K562 (cell line): ENCODE measurements around the gene AGAP1. TPM values are rescaled to one million over a fixed set of nuclear protein-coding genes. Genes with fewer than 3 reads are reported as not detected.

Experiments
- ATAC-seq: fragments of 200-7000 bp; cut with Tn5 transposase; 3 replicates; pipeline ENCODE4 v1.9.1; 2020; ENCODE audit warnings: moderate library complexity
- BruUV-seq: library from RNA; stranded (reverse); fragments of 400-500 nt; replicated peaks from 2 replicates; lab custom pipeline; 2021; lab: Mats Ljungman, UMichigan
- CTCF ChIA-PET: fragments of 300-600 bp; formaldehyde crosslinking; extraction: SDS; loops from one replicate; lab custom pipeline; 2021; ENCODE audit warnings: low intra/inter-chr PET ratio; lab: Yijun Ruan, JAX
- POLR2A ChIA-PET: fragments of 300-600, 350-650 bp; sonication (Branson Sonifier 250); formaldehyde crosslinking; extraction: SDS; loops from one replicate; lab custom pipeline; 2021; ENCODE audit warnings: antibody characterized with exemption, inconsistent platforms; lab: Yijun Ruan, JAX
- DNase-seq, 4 experiments: peaks; one replicate each; pipeline versions ENCODE4 v3.0.0 to v3.0.0-alpha.2; 2011 to 2018; ENCODE audit warnings: low spot score in 3 of 4, mixed read lengths in 3 of 4; ENCODE audit errors: extremely low read depth in 1 of 4
- FAIRE-seq: peaks from 2 replicates; lab custom pipeline; 2011; peaks lifted over from hg19 to GRCh38; lab: Jason Lieb, UNC
- H2AFZ ChIP-seq: 2 replicates; pipeline ENCODE4 v1.6.0; 2011; ENCODE audit warnings: low read depth, low read length, control low read depth, inconsistent platforms
- H3K27ac ChIP-seq: fragments of 200-600 bp; 3 replicates; pipeline ENCODE4 v1.8.0; 2011; ENCODE audit warnings: low read depth, mild to moderate bottlenecking, control low read depth, inconsistent platforms, low read length, moderate library complexity, mixed read lengths; ENCODE audit errors: extremely low read depth
- H3K27me3 ChIP-seq, 2 experiments: fragments of 300-600 bp in 1 of 2; 2 replicates in 1 of 2; 3 replicates in 1 of 2; pipeline versions ENCODE4 v1.6.0 to v1.8.0; 2011; ENCODE audit warnings: inconsistent platforms in 2 of 2, low read length in 2 of 2, mild to moderate bottlenecking in 1 of 2, mixed read lengths in 1 of 2, moderate library complexity in 1 of 2; ENCODE audit not compliant: control insufficient read depth in 2 of 2, insufficient read depth in 2 of 2
- H3K36me3 ChIP-seq: fragments of 300-600 bp; 3 replicates; pipeline ENCODE4 v1.8.0; 2011; ENCODE audit warnings: mild to moderate bottlenecking, low read length, inconsistent platforms; ENCODE audit not compliant: control insufficient read depth, insufficient read depth
- H3K4me1 ChIP-seq, 2 experiments: fragments of 200-600 bp in 1 of 2; replicated peaks in 1 of 2; 2 replicates in 1 of 2; 3 replicates in 1 of 2; pipeline versions ENCODE4 v1.5.1 to v1.8.0; 2011; ENCODE audit warnings: inconsistent platforms in 2 of 2, low read length in 2 of 2, mild to moderate bottlenecking in 1 of 2, mixed read lengths in 1 of 2, moderate library complexity in 1 of 2; ENCODE audit not compliant: control insufficient read depth in 2 of 2, insufficient read depth in 2 of 2
- H3K4me2 ChIP-seq: 2 replicates; pipeline ENCODE4 v1.6.1; 2011; ENCODE audit warnings: low read length, control low read depth, inconsistent platforms, mixed read lengths; ENCODE audit not compliant: insufficient read depth
- H3K4me3 ChIP-seq: fragments of 200-600 bp; sonication (generic), shearing (Covaris generic); 2 replicates; pipeline ENCODE4 v1.5.1; 2016; ENCODE audit warnings: control low read depth, inconsistent platforms
- H3K79me2 ChIP-seq: fragments of 200-600 bp; 3 replicates; pipeline ENCODE4 v1.8.0; 2011; ENCODE audit warnings: low read length, inconsistent platforms; ENCODE audit not compliant: control insufficient read depth, insufficient read depth
- H3K9ac ChIP-seq, 2 experiments: 2 replicates each; pipeline versions ENCODE4 v1.6.0 to v1.6.1; 2011; ENCODE audit warnings: low read depth in 2 of 2, low read length in 2 of 2, control low read depth in 1 of 2, inconsistent platforms in 1 of 2, mild to moderate bottlenecking in 1 of 2, mixed read lengths in 1 of 2; ENCODE audit not compliant: insufficient read depth in 1 of 2
- H3K9me1 ChIP-seq: one replicate; pipeline ENCODE4 v1.6.0; 2011; ENCODE audit warnings: inconsistent platforms, mild to moderate bottlenecking, low read length, moderate library complexity; ENCODE audit not compliant: control insufficient read depth, insufficient read depth
- H3K9me3 ChIP-seq: replicated peaks from 2 replicates; pipeline ENCODE4 v1.5.1; 2011; ENCODE audit warnings: low read depth, low read length, inconsistent platforms; ENCODE audit not compliant: control insufficient read depth, insufficient read depth
- H4K20me1 ChIP-seq: replicated peaks from 2 replicates; pipeline ENCODE4 v1.6.1; 2011; ENCODE audit warnings: low read length, inconsistent platforms, mixed read lengths; ENCODE audit not compliant: control insufficient read depth, insufficient read depth
- ATF3 ChIP-seq, 2 experiments: fragments of 450-650 bp in 1 of 2; sonication (generic) in 1 of 2; formaldehyde crosslinking in 1 of 2; IDR thresholded peaks in 1 of 2; conservative IDR thresholded peaks in 1 of 2; 2 replicates each; pipeline versions ENCODE4 v1.6.1 to v1.8.1; 2016 to 2023; ENCODE audit warnings: mild to moderate bottlenecking in 2 of 2, moderate library complexity in 2 of 2, inconsistent platforms in 1 of 2, missing genetic modification reagents in 1 of 2
- CHCHD3 ChIP-seq: fragments of 250-450 bp; sonication (Bioruptor Pico); IDR thresholded peaks from 2 replicates; pipeline ENCODE4 v2.1.2; 2022; ENCODE audit warnings: mild to moderate bottlenecking
- HOXB6 ChIP-seq: fragments of 250-450 bp; sonication (Bioruptor Pico); IDR thresholded peaks from 2 replicates; pipeline ENCODE4 v1.5.1; 2022; ENCODE audit warnings: mild to moderate bottlenecking, borderline replicate concordance
- IRF2 ChIP-seq: sonication (generic); formaldehyde crosslinking; IDR thresholded peaks from 2 replicates; pipeline ENCODE4 v1.8.1; 2022; ENCODE audit warnings: mild to moderate bottlenecking, missing genetic modification reagents
- MEF2A ChIP-seq: IDR thresholded peaks from 2 replicates; pipeline ENCODE4 v1.6.1; 2011; ENCODE audit warnings: low read depth, mild to moderate bottlenecking, low read length, moderate library complexity; ENCODE audit not compliant: control insufficient read depth
- PREB ChIP-seq: sonication (generic); formaldehyde crosslinking; IDR thresholded peaks from 2 replicates; pipeline ENCODE4 v1.8.1; 2023; ENCODE audit warnings: mild to moderate bottlenecking, missing genetic modification reagents
- SNRNP70 ChIP-seq: fragments of 200-400 bp; formaldehyde crosslinking; optimal IDR thresholded peaks from 2 replicates; pipeline ENCODE3; 2017; ENCODE audit warnings: low read depth, low read length
- SRSF7 ChIP-seq: fragments of 200-400 bp; formaldehyde crosslinking; optimal IDR thresholded peaks from 2 replicates; pipeline ENCODE3; 2017; ENCODE audit warnings: mild to moderate bottlenecking, low read depth, low read length
- TFE3 ChIP-seq: fragments of 450-650 bp; formaldehyde crosslinking; IDR thresholded peaks from 2 replicates; pipeline ENCODE4 v1.4.0; 2020; ENCODE audit warnings: mild to moderate bottlenecking, mixed read lengths
- XRCC4 ChIP-seq: IDR thresholded peaks from one replicate; pipeline ENCODE4 v1.6.1; 2011; ENCODE audit not compliant: insufficient read depth, insufficient read length; ENCODE audit errors: extremely low read depth
- WGBS: fragments of 100-300 bp; shearing (Covaris generic); methylation state at CpG from one replicate; pipeline ENCODE4 v1.1.6; 2016; ENCODE audit warnings: low coverage, mixed read lengths; ENCODE audit not compliant: insufficient coverage; ENCODE audit errors: missing lambda C conversion rate; 5-methylcytosine and 5-hydroxymethylcytosine counted together
- in situ Hi-C: fragments of 300-500 bp; cut with MboI; formaldehyde crosslinking; loops from 4 replicates; pipeline ENCODE4 v1.15.0; 2018; ENCODE audit warnings: inconsistent platforms, mixed read lengths
- intact Hi-C: fragments of 100-400 bp; cut with micrococcal nuclease; formaldehyde crosslinking; loops from 2 replicates; pipeline ENCODE4 v1.14.2; 2022
- polyA plus RNA-seq, 8 experiments: library from polyadenylated mRNA; depleted of rRNA in 4 of 8; stranded (reverse) in 5 of 8; unstranded in 3 of 8; fragments of >200 nt; fragmentation: Nextera tagmentation in 2 of 8; fragmentation: Illumina TruSeq in 1 of 8; extraction: Ambion mirVana in 2 of 8; extraction: Trizol in 1 of 8; gene quantifications; 2 replicates each; pipeline versions ENCODE4 v1.2.1 to v1.2.3, GENCODE V29; 2011 to 2014; ENCODE audit warnings: inconsistent platforms in 1 of 8, missing spikeins in 1 of 8
- total RNA-seq, 7 experiments: library from RNA; depleted of rRNA in 6 of 7; stranded (reverse); fragments of >200 nt in 6 of 7; fragmentation: Illumina TruSeq in 2 of 7; extraction: Trizol in 2 of 7; gene quantifications; 2 replicates each; pipeline versions ENCODE4 v1.2.1 to v1.2.3, GENCODE V29; 2011 to 2021; ENCODE audit warnings: low replicate concordance in 1 of 7
- TF ChIP-seq, protein P1 (sequence below): sonication (generic); formaldehyde crosslinking; IDR thresholded peaks from 2 replicates; pipeline ENCODE4 v1.8.0; 2022; ENCODE audit warnings: mild to moderate bottlenecking, low read depth, missing genetic modification reagents
- TF ChIP-seq, protein P2 (sequence below), 3 experiments: IDR thresholded peaks in 2 of 3; conservative IDR thresholded peaks in 1 of 3; 2 replicates each; pipeline ENCODE4 v1.5.1; 2011 to 2012; ENCODE audit warnings: low read length in 3 of 3, mild to moderate bottlenecking in 3 of 3, control low read depth in 2 of 3, improper control_type of control experiment in 1 of 3, inconsistent platforms in 1 of 3, low read depth in 1 of 3, mixed read lengths in 1 of 3, moderate library complexity in 1 of 3; ENCODE audit not compliant: insufficient read depth in 2 of 3

The AGAP1 gene
- total and polyA plus RNA-seq, 9 of the 15 experiments (the other 6 are each of a cell fraction or from before 2014, with no cell fraction given): 1.3 to 24.0 (median 10.6) TPM

GRCh38 chr2:236014408-236015131, 520.7 kb downstream of the AGAP1 start (continued):
- TF ChIP-seq ATF3 (IDR thresholded peaks at IDR 0.05) (no peak), ATF3 (CRISPR knock-in tag; conservative IDR thresholded peaks at IDR 0.05) (no peak)
- TF ChIP-seq, protein P1, sequence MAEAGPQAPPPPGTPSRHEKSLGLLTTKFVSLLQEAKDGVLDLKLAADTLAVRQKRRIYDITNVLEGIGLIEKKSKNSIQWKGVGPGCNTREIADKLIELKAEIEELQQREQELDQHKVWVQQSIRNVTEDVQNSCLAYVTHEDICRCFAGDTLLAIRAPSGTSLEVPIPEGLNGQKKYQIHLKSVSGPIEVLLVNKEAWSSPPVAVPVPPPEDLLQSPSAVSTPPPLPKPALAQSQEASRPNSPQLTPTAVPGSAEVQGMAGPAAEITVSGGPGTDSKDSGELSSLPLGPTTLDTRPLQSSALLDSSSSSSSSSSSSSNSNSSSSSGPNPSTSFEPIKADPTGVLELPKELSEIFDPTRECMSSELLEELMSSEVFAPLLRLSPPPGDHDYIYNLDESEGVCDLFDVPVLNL (CRISPR knock-in tag): no peak

DNA sequence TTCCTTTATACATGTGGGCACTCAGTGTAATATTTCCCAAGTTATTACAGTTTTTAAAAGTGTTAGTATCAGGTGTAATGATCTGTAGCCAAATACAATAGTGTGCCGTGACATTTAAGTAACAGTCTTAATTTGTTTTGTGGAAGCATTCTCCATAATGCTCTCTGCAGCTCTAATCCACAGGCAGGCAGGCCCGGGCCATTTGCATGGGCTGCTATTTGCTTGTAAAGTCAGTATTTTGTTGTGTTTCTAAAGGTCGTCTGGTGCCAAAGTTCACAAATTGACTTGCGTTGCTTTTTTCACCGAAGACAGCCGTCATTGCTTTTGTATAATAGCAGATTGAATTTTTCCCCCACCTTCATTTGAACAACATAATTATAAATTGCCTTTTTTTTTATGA, 521.3 kb downstream of the AGAP1 start:
- Histone ChIP-seq H3K9me3 (no peaks in the 10 kb centered on the region), H3K4me3 (no peak overlapping the region), H3K36me3 (no peaks in the 10 kb centered on the region), H3K9me1 (no peaks in the 10 kb centered on the region), H3K4me1 (no peaks in the 10 kb centered on the region; a peak in 1 of 5 replicates), H3K9ac (no peak overlapping the region), H3K27me3 (no peaks in the 10 kb centered on the region), H2AFZ (no peak overlapping the region), H3K4me2 (no peak overlapping the region), H3K27ac (no peak overlapping the region), H3K79me2 (no peaks in the 10 kb centered on the region), H4K20me1 (no peaks in the 10 kb centered on the region)
- no TSS peak for BruUV-seq
- in situ Hi-C loops (no loop called here), intact Hi-C loops (no loop called here)
- CTCF ChIA-PET: no interaction called here
- FAIRE-seq (no peak), ATAC-seq (no peak), DNase-seq (no peak)
- POLR2A ChIA-PET: no interaction called here
- WGBS: 84% methylated on average over 6 of the region's 6 CpGs
- no peak for TF ChIP-seq PREB
- no peak for TF ChIP-seq CHCHD3 (CRISPR knock-in tag)
- no peak for TF ChIP-seq SNRNP70
- TF ChIP-seq TFE3: no peak
- TF ChIP-seq MEF2A: no peak
- TF ChIP-seq HOXB6: no peak
- TF ChIP-seq, protein P2, sequence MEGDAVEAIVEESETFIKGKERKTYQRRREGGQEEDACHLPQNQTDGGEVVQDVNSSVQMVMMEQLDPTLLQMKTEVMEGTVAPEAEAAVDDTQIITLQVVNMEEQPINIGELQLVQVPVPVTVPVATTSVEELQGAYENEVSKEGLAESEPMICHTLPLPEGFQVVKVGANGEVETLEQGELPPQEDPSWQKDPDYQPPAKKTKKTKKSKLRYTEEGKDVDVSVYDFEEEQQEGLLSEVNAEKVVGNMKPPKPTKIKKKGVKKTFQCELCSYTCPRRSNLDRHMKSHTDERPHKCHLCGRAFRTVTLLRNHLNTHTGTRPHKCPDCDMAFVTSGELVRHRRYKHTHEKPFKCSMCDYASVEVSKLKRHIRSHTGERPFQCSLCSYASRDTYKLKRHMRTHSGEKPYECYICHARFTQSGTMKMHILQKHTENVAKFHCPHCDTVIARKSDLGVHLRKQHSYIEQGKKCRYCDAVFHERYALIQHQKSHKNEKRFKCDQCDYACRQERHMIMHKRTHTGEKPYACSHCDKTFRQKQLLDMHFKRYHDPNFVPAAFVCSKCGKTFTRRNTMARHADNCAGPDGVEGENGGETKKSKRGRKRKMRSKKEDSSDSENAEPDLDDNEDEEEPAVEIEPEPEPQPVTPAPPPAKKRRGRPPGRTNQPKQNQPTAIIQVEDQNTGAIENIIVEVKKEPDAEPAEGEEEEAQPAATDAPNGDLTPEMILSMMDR (IDR thresholded peaks at IDR 0.05 in 2 of 3, conservative IDR thresholded peaks at IDR 0.05 in 1 of 3; ENCODE audit: insufficient read depth in 2 of 3, low read depth in 1 of 3, low read length in 3 of 3): no peak
- no peak for TF ChIP-seq XRCC4
- TF ChIP-seq SRSF7: no peak
- TF ChIP-seq IRF2 (CRISPR knock-in tag): no peak
